Uterine smooth muscle cell (primary cell): Measurements from ENCODE around the gene GPR152. TPM values are rescaled to one million over a fixed set of nuclear protein-coding genes. Genes with fewer than 3 reads are reported as not detected.

Experiments used
- total RNA-seq: library from RNA; depleted of rRNA; stranded (reverse); fragments of >200 nt; gene quantifications from 2 replicates; pipeline ENCODE4 v1.2.3, GENCODE V29; 2014

GPR152 gene
- total RNA-seq = not detected in 2 replicates

GRCh38 chr11:67452141-67452952 is at the start of gene GPR152:
TSS of gene GPR152 (minus strand) at chr11:67452729. CDS start at chr11:67452724, 5 bp downstream.

GRCh38 chr11:67482827-67483798 is 30.6 kb upstream of the GPR152 start, which contains the start of gene AIP:
TSS of gene AIP (plus strand) at chr11:67483026. CDS start at chr11:67483159, 133 bp downstream.

DNA sequence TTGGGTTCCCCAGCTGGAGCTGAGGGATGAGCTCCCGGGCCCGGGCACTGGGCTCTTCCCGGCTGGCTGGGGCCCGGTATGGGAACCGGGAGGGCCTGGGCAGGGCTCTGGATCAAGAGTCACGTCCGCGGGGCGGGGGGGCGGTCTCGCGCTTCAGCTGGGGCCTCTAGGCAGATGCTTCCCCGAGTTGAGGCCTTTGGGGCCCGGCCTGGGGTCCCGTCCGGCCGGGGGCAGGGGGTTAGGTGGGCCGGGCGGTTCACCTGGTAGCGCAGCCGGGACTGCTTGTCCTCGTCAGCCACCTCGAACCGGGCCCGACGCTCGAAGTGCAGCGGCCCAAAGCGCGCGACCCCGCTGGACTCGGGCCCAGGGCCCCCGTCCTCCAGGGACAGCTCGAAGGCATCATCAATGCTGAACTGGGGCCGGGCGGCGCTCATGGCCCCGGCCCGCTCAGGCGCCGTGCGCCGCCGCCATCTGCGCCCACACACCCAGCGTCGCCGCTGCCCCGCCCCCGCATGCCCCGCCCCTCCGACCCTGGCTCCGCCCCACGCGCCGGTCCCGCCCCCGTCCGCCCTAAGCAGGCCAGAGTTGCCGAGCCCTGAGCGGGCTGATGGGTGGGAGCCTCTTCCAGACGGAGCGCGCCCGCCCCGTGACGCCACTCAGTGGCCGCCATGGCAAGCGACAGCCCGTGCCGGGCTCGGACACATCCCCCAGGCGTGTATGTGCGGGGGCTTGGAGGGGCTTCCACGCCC is 16.4 kb upstream of the GPR152 start, which contains the start of gene TMEM134:
Gene TMEM134 (minus strand): TSS at position 493 of the 749 bp plus-strand sequence. CDS start 59 bp downstream, at position 434.

GRCh38 chr11:67455054-67455453 is 2.5 kb upstream of the GPR152 start, which contains the start of gene CABP4:
TSS of gene CABP4 (plus strand) at chr11:67455354. CDS start at chr11:67455424, 70 bp downstream.

GRCh38 chr11:67437082-67437808 is 15.3 kb downstream of the GPR152 start, which contains the start of gene PTPRCAP:
TSS of gene PTPRCAP (minus strand) at chr11:67437682. CDS start at chr11:67437619, 63 bp downstream.

DNA sequence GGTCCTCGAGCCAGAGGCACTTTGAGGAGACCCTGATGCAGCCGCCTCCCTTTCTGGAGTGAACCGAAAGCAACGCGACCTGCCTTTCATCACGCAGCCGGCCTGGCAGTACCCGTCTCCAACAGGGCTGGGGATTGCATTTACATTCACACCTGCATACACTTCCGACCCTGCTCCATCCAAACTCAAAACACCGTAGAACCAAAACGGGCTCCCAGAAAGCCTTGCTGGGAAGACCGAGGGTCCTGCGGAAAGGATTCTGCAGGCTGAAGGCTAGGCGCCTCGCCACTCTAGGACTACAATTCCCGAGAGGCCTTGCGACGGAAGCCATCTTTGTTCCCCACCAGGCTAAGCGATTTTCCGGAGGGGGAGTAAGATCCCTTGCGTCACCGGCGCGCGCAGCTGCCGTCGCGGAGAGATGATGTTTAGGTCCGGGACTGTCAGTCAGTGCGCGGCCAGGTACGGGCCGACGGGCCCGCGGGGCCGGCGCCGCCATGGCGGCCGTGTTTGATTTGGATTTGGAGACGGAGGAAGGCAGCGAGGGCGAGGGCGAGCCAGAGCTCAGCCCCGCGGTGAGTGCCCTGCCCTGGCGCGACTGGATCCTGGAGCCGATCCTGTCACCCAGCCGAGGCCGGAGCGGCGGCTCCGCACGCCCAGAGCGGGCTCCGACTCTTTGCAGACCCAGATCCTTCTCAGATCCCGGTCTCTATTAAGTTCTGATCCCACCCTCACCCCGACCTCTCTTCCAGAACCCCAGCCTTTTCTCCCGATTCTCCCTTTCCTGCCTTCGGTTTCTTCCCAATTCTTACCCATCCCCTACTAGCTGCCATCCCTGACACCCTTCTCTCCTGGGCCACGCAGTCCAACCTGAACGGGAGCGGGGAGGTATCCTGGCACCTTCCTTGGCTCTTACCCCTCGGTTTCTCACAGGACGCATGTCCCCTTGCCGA is 24.2 kb downstream of the GPR152 start, which contains the start of gene RPS6KB2:
Gene RPS6KB2 (plus strand): TSS at position 443 of the 950 bp plus-strand sequence. CDS start 52 bp downstream, at position 495.

DNA sequence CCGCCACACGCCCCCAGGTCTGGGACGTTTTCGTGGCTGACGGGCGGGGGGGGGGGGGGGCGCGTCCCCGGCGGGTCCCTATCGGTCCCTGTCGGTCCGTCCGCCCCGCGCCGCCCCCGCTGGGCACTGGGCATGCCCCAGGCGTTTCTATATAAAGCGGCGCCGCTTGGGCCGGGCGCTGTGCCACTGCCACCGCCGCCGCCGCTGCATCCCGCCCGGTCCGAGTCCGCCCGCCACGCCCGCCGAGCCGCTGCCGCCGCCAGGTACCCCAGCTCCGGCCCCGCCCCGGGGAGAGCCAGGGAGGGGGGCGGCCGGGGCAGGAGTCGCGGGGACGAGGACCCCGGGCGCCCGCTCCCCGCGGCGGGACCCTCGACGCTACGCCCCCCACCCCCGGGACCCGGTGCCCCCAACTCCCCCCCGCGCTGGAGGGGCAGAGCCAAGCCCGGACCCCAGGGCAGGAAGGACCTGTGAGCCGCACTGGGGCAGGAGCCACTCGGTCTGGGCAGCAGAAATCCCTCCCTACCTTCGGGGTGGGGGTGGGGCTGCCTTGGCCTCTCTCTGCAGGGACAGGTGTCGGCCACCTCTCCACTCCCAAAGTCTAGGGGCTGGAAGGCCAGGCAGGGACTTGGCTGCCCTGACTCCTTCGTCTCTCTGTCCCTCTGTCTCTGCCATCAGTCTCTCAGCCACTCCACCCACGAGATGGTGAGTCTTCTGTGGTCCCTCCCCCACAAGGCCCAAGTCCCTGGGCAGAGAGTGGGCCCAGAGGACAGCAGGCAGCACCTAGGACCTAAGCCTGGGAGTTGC is 36.8 kb downstream of the GPR152 start, which contains the start of gene CARNS1:
Gene CARNS1 (plus strand): TSS at position 178 of the 804 bp plus-strand sequence. CDS start 522 bp downstream, at position 700.

DNA sequence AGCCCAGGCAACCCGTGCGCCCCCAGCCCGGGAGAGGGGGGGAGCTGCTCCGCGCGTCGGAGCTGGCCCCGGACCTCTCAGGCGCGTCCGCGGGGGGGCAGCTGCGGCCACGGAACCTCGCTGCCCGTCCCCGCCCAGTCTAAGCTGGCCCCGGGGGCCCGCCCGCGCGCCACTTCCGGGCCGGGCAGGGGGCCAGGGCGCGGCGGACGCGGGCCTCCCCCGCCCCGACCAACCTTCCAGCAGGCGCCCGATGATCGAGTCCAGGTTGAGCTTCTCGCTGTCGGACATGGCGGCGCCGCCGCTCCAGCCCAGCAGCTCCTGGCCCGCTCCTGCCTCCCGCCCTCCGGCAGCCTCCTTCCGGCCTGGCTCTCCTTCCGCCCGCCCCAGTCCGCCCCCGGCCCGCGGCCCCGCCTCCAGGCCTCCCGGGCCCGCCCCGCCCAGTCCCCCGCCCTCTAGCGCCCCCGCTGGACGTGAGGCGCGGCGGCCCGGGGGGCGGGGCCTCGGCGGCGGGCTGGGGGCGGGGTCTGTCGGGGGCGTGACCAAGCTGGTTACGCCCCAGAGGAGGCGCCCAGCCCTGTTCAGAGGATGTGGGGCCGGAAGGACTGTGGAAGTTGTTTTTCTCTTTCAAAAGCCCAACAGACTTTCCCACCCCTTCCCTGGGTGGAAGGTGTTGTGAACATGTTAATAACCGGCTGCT is 50.9 kb downstream of the GPR152 start, which contains the start of gene PPP1CA:
Gene PPP1CA (minus strand): TSS at position 364 of the 697 bp plus-strand sequence. CDS start 76 bp downstream, at position 288.

Other genes with a start within 250 kb of the GPR152 start
- gene GRK2, start 186.3 kb downstream of the GPR152 start, total RNA-seq = 34.7 and 37.3 TPM in 2 replicates
- gene ANKRD13D, start 163.4 kb downstream of the GPR152 start, total RNA-seq = 30.0 and 34.2 TPM in 2 replicates
- 14.3 and 15.6 TPM in 2 replicates for gene SSH3, start 149.2 kb downstream of the GPR152 start, total RNA-seq
- gene POLD4, start 99.2 kb downstream of the GPR152 start, total RNA-seq = 31.8 and 50.0 TPM in 2 replicates
- gene CLCF1, start 79.1 kb downstream of the GPR152 start, total RNA-seq = 2.8 and 3.9 TPM in 2 replicates
- 7.3 and 7.6 TPM in 2 replicates for gene RAD9A, start 60.7 kb downstream of the GPR152 start, total RNA-seq
- 159 and 215 TPM in 2 replicates for gene PPP1CA, start 50.9 kb downstream of the GPR152 start, total RNA-seq
- not detected in 2 replicates for gene TBC1D10C, start 48.6 kb downstream of the GPR152 start, total RNA-seq
- gene CARNS1, start 37.1 kb downstream of the GPR152 start, total RNA-seq = under 0.01 and 0.12 TPM in 2 replicates
- 37.1 and 68.3 TPM in 2 replicates for gene RPS6KB2, start 24.2 kb downstream of the GPR152 start, total RNA-seq
- gene PTPRCAP, start 15.0 kb downstream of the GPR152 start, total RNA-seq = 0.44 and 0.62 TPM in 2 replicates
- 110 and 138 TPM in 2 replicates for gene CORO1B, start 9.3 kb downstream of the GPR152 start, total RNA-seq
- gene CABP4, start 2.6 kb upstream of the GPR152 start, total RNA-seq = not detected in 2 replicates
- gene TMEM134, start 16.5 kb upstream of the GPR152 start, total RNA-seq = 28.4 and 30.1 TPM in 2 replicates
- 63.2 and 102 TPM in 2 replicates for gene AIP, start 30.3 kb upstream of the GPR152 start, total RNA-seq
- 12.1 and 16.5 TPM in 2 replicates for gene PITPNM1, start 52.6 kb upstream of the GPR152 start, total RNA-seq
- 14.7 and 30.4 TPM in 2 replicates for gene CDK2AP2, start 55.4 kb upstream of the GPR152 start, total RNA-seq
- not detected in 2 replicates for gene CABP2, start 70.7 kb upstream of the GPR152 start, total RNA-seq
- 596 and 840 TPM in 2 replicates for gene GSTP1, start 131.1 kb upstream of the GPR152 start, total RNA-seq
- gene NDUFV1, start 154.2 kb upstream of the GPR152 start, total RNA-seq = 168 and 191 TPM in 2 replicates
- 7.5 and 8.7 TPM in 2 replicates for gene NUDT8, start 177.2 kb upstream of the GPR152 start, total RNA-seq
- gene TBX10, start 187.0 kb upstream of the GPR152 start, total RNA-seq = not detected in 2 replicates
- gene ACY3, start 198.0 kb upstream of the GPR152 start, total RNA-seq = not detected in 2 replicates
- gene ALDH3B2, start 221.9 kb upstream of the GPR152 start, total RNA-seq = not detected in 2 replicates